Nephron progenitor cell (in vitro differentiated cells): ENCODE measurements around the gene SPINK8.
"Not testable (repeated sequence)": the region's sequence is repeated elsewhere in the genome, so short reads cannot be mapped to it uniquely, and the experiment has no call there.

Source experiments
- DNase-seq: peaks from one replicate; pipeline ENCODE4 v3.0.0; 2021
- H3K27ac Mint-ChIP-seq: 2 replicates; pipeline ENCODE4 v1.8.0; 2021; ENCODE audit warnings: mild to moderate bottlenecking, moderate library complexity, mixed read lengths
- H3K27me3 Mint-ChIP-seq: 2 replicates; pipeline ENCODE4 v1.8.0; 2021; ENCODE audit warnings: mild to moderate bottlenecking, low read depth, mixed read lengths; ENCODE audit not compliant: poor library complexity
- H3K36me3 Mint-ChIP-seq: 2 replicates; pipeline ENCODE4 v1.8.0; 2021; ENCODE audit warnings: low read depth, mixed read lengths
- H3K4me1 Mint-ChIP-seq: 2 replicates; pipeline ENCODE4 v1.8.0; 2021; ENCODE audit warnings: mixed read lengths
- H3K4me3 Mint-ChIP-seq: 2 replicates; pipeline ENCODE4 v1.8.0; 2021; ENCODE audit warnings: mild to moderate bottlenecking, moderate library complexity, mixed read lengths
- H3K9me3 Mint-ChIP-seq: 2 replicates; pipeline ENCODE4 v1.8.0; 2021; ENCODE audit warnings: mild to moderate bottlenecking, moderate library complexity, mixed read lengths
- TF ChIP-seq, protein P1 (sequence below): fragments of 200-600 bp; sonication (generic); IDR thresholded peaks from 2 replicates; pipeline ENCODE4 v1.5.0; 2021; ENCODE audit warnings: antibody characterized with exemption

The SPINK8 gene

DNA sequence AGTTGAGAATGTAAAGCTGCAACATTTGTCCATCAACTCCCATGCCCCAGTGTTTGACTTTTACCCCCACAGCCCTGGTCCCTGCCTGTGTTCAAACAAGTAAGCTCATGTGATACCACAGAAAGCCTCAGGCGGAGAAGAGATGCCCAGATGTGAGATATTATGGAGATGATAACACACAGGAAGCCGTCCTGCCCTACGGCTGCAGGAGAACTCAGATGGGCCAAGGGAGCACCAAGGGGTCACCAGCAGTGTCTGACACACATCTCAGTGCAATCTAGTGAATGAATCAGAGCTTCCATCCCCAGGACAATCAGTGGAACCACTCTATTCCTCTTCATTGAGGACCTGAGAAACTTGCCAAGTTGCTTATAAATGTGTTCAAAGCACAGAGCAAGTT is 14.0 kb upstream of the SPINK8 start:
- DNase-seq, result no peak
- no peaks in the 10 kb centered on the region for H3K4me1 Mint-ChIP-seq
- H3K27ac Mint-ChIP-seq, result no peak overlapping the region
- H3K27me3 Mint-ChIP-seq, result peaks cover 29% of the 10 kb centered on the region
- H3K9me3 Mint-ChIP-seq, result no peaks in the 10 kb centered on the region
- H3K36me3 Mint-ChIP-seq, result no peaks in the 10 kb centered on the region
- no peak overlapping the region for H3K4me3 Mint-ChIP-seq
- TF ChIP-seq, protein P1, sequence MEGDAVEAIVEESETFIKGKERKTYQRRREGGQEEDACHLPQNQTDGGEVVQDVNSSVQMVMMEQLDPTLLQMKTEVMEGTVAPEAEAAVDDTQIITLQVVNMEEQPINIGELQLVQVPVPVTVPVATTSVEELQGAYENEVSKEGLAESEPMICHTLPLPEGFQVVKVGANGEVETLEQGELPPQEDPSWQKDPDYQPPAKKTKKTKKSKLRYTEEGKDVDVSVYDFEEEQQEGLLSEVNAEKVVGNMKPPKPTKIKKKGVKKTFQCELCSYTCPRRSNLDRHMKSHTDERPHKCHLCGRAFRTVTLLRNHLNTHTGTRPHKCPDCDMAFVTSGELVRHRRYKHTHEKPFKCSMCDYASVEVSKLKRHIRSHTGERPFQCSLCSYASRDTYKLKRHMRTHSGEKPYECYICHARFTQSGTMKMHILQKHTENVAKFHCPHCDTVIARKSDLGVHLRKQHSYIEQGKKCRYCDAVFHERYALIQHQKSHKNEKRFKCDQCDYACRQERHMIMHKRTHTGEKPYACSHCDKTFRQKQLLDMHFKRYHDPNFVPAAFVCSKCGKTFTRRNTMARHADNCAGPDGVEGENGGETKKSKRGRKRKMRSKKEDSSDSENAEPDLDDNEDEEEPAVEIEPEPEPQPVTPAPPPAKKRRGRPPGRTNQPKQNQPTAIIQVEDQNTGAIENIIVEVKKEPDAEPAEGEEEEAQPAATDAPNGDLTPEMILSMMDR, result no peak

DNA sequence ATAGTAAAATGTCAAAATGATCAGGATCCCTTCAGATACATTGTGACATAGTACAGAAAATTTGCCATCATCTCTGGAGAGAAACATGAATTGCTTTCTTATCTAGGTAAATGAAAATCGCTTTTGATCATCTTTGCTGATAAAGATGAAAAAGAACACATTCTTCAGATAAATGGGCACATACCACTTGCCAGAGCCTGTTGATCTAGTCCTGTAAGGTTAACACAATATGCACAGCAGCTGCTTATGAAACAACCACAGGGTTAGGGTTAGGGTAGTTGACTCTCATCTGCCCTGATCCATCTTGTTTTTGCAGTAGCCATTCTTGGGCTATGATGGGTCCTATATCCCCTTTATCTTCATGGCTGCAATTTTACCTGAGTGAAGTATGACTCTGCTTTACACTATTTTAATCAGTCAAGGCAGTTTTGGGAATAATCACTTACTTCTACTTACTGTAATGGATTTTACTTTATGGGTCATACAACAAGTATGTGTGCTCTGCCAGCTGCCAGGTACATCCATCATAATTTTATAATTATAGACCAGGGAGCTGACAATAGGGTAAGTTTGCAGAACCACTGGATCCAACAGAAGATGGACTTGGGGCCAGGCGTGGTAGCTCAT is 12.6 kb upstream of the SPINK8 start:
- no peaks in the 10 kb centered on the region for H3K4me1 Mint-ChIP-seq
- H3K9me3 Mint-ChIP-seq, result no peaks in the 10 kb centered on the region
- H3K27ac Mint-ChIP-seq, result no peak overlapping the region
- no peak for DNase-seq
- H3K4me3 Mint-ChIP-seq, result no peak overlapping the region
- TF ChIP-seq, protein P1, result no peak
- H3K36me3 Mint-ChIP-seq, result no peaks in the 10 kb centered on the region
- H3K27me3 Mint-ChIP-seq, result peaks cover 25% of the 10 kb centered on the region

DNA sequence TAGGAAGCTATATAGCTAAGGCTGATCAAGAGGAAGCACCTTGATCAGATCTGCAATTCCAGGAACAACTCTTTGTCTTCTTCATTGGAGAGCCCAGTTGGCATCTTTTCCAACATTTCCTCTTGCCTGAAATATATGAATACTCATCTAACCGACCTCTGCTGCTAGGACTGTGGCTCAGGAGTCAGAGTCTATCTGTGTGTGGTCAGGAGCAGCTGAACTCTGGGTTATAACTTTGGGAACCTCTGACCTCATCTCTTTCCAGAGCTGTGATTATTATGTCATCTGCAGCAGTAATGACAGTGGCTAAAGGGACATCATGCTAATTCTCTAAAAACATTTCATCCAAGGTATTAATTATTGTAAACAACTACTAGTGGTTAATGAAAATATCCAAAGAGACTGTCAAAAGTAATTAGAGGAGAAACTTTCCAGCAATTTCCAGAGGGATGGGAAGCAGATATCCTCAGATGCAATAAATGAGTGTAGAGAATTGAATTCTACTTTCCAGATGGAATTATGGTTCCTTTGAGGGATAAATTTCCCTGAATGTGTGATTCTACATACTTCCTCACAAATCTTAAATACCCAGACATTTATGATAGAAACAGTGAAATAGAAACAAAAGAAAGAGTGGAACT is 11.5 kb upstream of the SPINK8 start:
- no peaks in the 10 kb centered on the region for H3K9me3 Mint-ChIP-seq
- no peaks in the 10 kb centered on the region for H3K4me1 Mint-ChIP-seq
- H3K36me3 Mint-ChIP-seq, result no peaks in the 10 kb centered on the region
- no peak overlapping the region for H3K27ac Mint-ChIP-seq
- H3K27me3 Mint-ChIP-seq, result peaks cover 20% of the 10 kb centered on the region
- DNase-seq, result no peak
- no peak overlapping the region for H3K4me3 Mint-ChIP-seq
- TF ChIP-seq, protein P1, result no peak

DNA sequence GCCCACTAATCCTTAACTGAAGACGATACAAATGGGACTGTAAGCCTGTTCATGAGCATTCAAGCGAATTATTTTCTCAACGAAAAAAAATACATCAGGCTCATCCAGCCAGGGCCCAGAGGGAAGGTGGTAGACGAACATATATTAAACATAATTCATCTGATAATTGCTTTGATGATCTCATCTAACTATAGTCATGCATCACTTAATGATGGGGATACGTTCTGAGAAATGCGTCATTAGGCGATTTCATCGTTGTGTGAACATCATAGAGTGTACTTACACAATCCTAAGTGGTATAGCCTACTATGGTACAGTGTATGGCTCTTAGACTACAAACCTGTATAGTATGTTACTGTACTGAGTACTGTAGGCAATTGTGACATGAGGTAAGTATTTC is 10.0 kb upstream of the SPINK8 start:
- TF ChIP-seq, protein P1, result no peak
- Mint-ChIP-seq H3K27ac (no peak overlapping the region), H3K27me3 (peaks cover 20% of the 10 kb centered on the region), H3K4me3 (no peak overlapping the region), H3K4me1 (no peaks in the 10 kb centered on the region), H3K36me3 (no peaks in the 10 kb centered on the region), H3K9me3 (no peaks in the 10 kb centered on the region)
- no peak for DNase-seq

DNA sequence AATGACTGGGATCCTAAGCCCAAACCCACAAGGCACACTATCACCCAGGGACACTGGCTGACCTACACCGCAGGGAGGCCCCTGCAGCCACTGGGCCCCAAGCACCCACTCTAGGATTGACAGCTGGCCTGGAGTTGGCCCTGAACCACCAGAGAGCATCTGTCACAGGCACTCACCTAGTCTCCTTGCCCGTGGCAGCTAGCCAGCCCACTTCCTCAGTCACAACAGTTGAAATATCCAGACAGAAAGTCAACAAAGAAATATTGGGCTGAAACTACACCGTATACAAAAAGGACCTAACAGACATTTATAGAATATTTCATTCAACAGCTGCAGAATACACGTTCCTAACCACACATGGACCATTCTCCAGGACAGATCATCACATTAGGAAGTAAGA is 5.2 kb upstream of the SPINK8 start:
- TF ChIP-seq, protein P1, result no peak

DNA sequence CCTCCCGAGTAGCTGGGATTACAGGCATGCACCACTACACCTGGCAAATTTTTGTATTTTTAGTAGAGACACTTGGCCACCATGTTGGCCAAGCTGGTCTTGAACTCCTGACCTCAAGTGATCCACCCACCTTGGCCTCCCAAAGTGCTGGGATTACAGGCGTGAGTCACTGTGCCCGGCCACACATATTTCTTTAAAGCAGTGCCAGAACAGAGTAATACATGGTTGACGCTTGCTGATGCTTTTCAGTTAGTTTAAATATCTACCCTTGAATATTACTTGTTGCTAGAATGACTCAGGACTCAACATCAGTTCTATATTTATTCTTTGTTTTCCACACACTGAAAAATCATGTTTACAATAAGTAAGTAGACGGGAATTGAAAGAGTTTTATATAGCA is 4.1 kb upstream of the SPINK8 start:
- not testable (repeated sequence) for H3K4me3 Mint-ChIP-seq, H3K27ac Mint-ChIP-seq, H3K36me3 Mint-ChIP-seq, DNase-seq, H3K4me1 Mint-ChIP-seq, H3K9me3 Mint-ChIP-seq
- peaks cover 10% of the 10 kb centered on the region for H3K27me3 Mint-ChIP-seq

More for the DNA sequence above, 5.2 kb upstream of the SPINK8 start:
- no peaks in the 10 kb centered on the region for H3K9me3 Mint-ChIP-seq
- H3K27ac Mint-ChIP-seq, result no peak overlapping the region
- H3K4me3 Mint-ChIP-seq, result no peak overlapping the region
- H3K27me3 Mint-ChIP-seq, result peaks cover 14% of the 10 kb centered on the region
- H3K36me3 Mint-ChIP-seq, result no peaks in the 10 kb centered on the region
- H3K4me1 Mint-ChIP-seq, result no peaks in the 10 kb centered on the region
- no peak for DNase-seq

DNA sequence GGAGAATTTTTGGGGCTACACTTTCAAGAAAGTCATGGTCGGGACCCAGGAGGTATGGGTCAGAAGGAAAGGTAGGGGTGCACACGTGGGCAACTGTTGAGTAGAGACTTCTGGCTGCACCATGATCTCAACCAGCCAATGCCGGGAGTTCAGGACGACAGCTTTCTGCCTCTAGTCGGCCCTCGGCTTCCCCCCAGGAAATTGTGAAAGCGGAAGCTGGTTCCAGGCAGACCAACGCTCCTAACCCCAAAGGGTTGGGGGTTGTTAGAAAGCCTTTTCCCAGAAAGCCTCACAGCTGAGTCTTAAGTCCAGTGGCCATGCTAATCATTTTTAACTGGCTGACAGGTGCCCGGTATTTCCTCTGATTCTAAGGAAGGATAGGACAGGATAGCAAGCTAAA is 1.8 kb upstream of the SPINK8 start:
- not testable (repeated sequence) for H3K9me3 Mint-ChIP-seq, DNase-seq, H3K27ac Mint-ChIP-seq, H3K36me3 Mint-ChIP-seq, H3K4me3 Mint-ChIP-seq, H3K4me1 Mint-ChIP-seq
- peaks cover 10% of the 10 kb centered on the region for H3K27me3 Mint-ChIP-seq
